ENCODE data around the gene OR13D1. TPM values are rescaled to one million over a fixed set of nuclear protein-coding genes. Genes with fewer than 3 reads are reported as not detected.

Gene OR13D1
- total RNA-seq (2021) (not detected in 2 replicates), Bru-seq, nascent RNA (not detected), BruChase-seq, experiment 1, labeled RNA remaining after a 2-hour chase (not detected), BruChase-seq, experiment 2, labeled RNA remaining after a 6-hour chase (not detected)
- long read RNA-seq = 0 reads

GRCh38 chr9:104694218-104694617 lies at the start of gene OR13D1:
Gene OR13D1 (plus strand): TSS chr9:104694518. CDS start chr9:104694518, 0 bp downstream.
- intact Hi-C loops (cut with micrococcal nuclease; ENCODE audit: unreplicated experiment) = no loop called here
- no peak within 1 kb of the TSS for H2AFZ ChIP-seq
- no peaks in the 10 kb centered on the region for H3K79me2 ChIP-seq (ENCODE audit: low read depth)
- H3K9me2 ChIP-seq (ENCODE audit: insufficient read depth) = no peaks in the 10 kb centered on the region
- H3K9me3 ChIP-seq (ENCODE audit: insufficient read depth, low read depth) = no peaks in the 10 kb centered on the region
- no TSS peak for BruUV-seq (replicated peaks)
- no peaks in the 10 kb centered on the region for H3F3A ChIP-seq (ENCODE audit: insufficient read depth, low read depth)
- TF ChIP-seq CTCF (conservative IDR thresholded peaks at IDR 0.05) (no peak), EZH2 (IDR thresholded peaks at IDR 0.05; ENCODE audit: low read depth) (no peak)
- ChIA-PET CTCF (no interaction called here), POLR2A (ENCODE audit: unreplicated experiment) (no interaction called here)
- no peaks in the 10 kb centered on the region for H3K36me3 ChIP-seq (ENCODE audit: low read depth)
- H3K4me2 ChIP-seq = no peak within 1 kb of the TSS
- no peaks in the 10 kb centered on the region for H4K20me1 ChIP-seq (ENCODE audit: insufficient read depth)
- H3K27ac ChIP-seq = no peak within 1 kb of the TSS
- no peak within 1 kb of the TSS for H3K4me3 ChIP-seq
- no peaks in the 10 kb centered on the region for H3K4me1 ChIP-seq (replicated peaks; ENCODE audit: insufficient read depth)
- DNase-seq = no peak
- H3K27me3 ChIP-seq (ENCODE audit: insufficient read depth, low read depth) = no peaks in the 10 kb centered on the region

- DNase-seq = no peak
- Histone ChIP-seq H3K9me2 (ENCODE audit: insufficient read depth) (no peaks in the 10 kb centered on the region; the same call in 1 of the 2 replicates), H3K27me3 (ENCODE audit: insufficient read depth, low read depth) (no peaks in the 10 kb centered on the region), H3K4me3 (no peak overlapping the region), H3K4me2 (no peak overlapping the region), H3K27ac (no peak overlapping the region), H3K9me3 (ENCODE audit: insufficient read depth, low read depth) (no peaks in the 10 kb centered on the region), H3K36me3 (ENCODE audit: low read depth) (no peaks in the 10 kb centered on the region), H3K79me2 (ENCODE audit: low read depth) (no peaks in the 10 kb centered on the region), H4K20me1 (ENCODE audit: insufficient read depth) (no peaks in the 10 kb centered on the region), H3F3A (ENCODE audit: insufficient read depth, low read depth) (no peaks in the 10 kb centered on the region), H3K4me1 (replicated peaks; ENCODE audit: insufficient read depth) (no peaks in the 10 kb centered on the region), H2AFZ (no peak overlapping the region)
- CTCF ChIA-PET = no interaction called here
- POLR2A ChIA-PET (ENCODE audit: unreplicated experiment) = no interaction called here
- BruUV-seq (replicated peaks) = no TSS peak
- intact Hi-C loops (cut with micrococcal nuclease; ENCODE audit: unreplicated experiment) = no loop called here
- TF ChIP-seq EZH2 (IDR thresholded peaks at IDR 0.05; ENCODE audit: low read depth) = no peak
- no peak for TF ChIP-seq CTCF (conservative IDR thresholded peaks at IDR 0.05)
Observed at GRCh38 chr9:104658496-104659195, 35.7 kb upstream of the OR13D1 start.

- TF ChIP-seq CTCF (conservative IDR thresholded peaks at IDR 0.05) (no peak), EZH2 (IDR thresholded peaks at IDR 0.05; ENCODE audit: low read depth) (no peak)
- intact Hi-C loops (cut with micrococcal nuclease; ENCODE audit: unreplicated experiment) = no loop called here
- Histone ChIP-seq H3K9me3 (ENCODE audit: insufficient read depth, low read depth) (no peaks in the 10 kb centered on the region), H3K9me2 (ENCODE audit: insufficient read depth) (no peaks in the 10 kb centered on the region), H3K36me3 (ENCODE audit: low read depth) (no peaks in the 10 kb centered on the region), H3F3A (ENCODE audit: insufficient read depth, low read depth) (no peaks in the 10 kb centered on the region), H3K4me1 (replicated peaks; ENCODE audit: insufficient read depth) (no peaks in the 10 kb centered on the region), H3K27ac (no peak overlapping the region), H2AFZ (no peak overlapping the region), H3K4me2 (no peak overlapping the region), H3K79me2 (ENCODE audit: low read depth) (no peaks in the 10 kb centered on the region), H3K27me3 (ENCODE audit: insufficient read depth, low read depth) (no peaks in the 10 kb centered on the region), H3K4me3 (no peak overlapping the region), H4K20me1 (ENCODE audit: insufficient read depth) (no peaks in the 10 kb centered on the region)
- no TSS peak for BruUV-seq (replicated peaks)
- CTCF ChIA-PET = interaction anchor here (0.6 kb wide), 1 partner anchor 626 kb away, joined by 4 read pairs; no protein-coding TSS in a partner anchor
- POLR2A ChIA-PET (ENCODE audit: unreplicated experiment) = no interaction called here
- DNase-seq = no peak
Observed at GRCh38 chr9:104675611-104676010, 18.7 kb upstream of the OR13D1 start.

All from PC-9 (cell line).